Measurements from ENCODE around the gene RILPL2. TPM values are rescaled to one million over a fixed set of nuclear protein-coding genes. Genes with fewer than 3 reads are reported as not detected.
A peak's percentile ranks its signal among the peaks of the same experiment; 100 is the strongest.
"Not testable (repeated sequence)": the region's sequence is repeated elsewhere in the genome, so short reads cannot be mapped to it uniquely, and the experiment has no call there.

Gene RILPL2
- total RNA-seq, 1 experiment from 2014 or later = 3.2 TPM

DNA sequence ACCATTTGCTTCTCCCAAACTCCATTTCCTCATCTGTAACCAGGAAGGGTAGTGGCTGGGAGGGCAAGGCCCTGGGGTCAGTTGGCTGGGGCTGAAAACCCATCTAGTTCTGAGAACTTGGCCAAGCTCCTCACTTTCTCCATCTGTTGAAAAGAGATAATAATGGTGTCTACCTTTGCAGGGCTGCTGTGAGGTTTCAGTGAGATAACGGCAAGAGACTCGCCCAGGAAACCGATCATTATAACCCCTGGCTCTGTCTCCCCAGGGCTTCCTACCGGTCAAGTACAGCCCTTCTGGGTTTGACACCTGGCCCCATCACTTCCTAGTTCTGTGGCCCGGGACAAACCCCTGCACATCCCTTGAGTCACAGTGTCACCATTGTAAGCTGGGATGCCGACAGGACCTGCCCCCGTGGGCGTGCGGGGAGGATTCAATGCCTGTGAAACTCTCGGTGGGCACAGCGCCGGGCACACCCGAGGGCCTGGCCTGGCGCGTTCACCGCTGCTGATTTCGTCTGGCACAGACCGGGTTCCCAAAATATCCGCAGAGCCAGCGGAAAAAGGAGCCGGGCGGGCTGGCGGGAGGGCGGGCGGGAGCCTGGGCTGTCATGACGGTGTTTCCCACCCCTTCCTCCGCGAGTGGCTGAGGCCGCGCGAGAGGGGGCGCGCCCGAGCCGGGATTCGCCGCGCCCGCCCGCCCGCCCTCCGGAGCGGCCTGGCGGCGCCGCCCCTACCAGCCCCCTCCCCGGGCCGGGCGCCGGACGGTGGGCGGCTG, 48.1 kb downstream of the RILPL2 start:
- peaks cover 21% of the 10 kb centered on the region for H3K4me1 Mint-ChIP-seq (ENCODE audit: low read depth, unreplicated experiment)
- Histone ChIP-seq H3K4me3 (ENCODE audit: low read depth, low read length) (peak overlapping the region; percentile 88), H3K9me3 (no peaks in the 10 kb centered on the region), H3K36me3 (ENCODE audit: control insufficient read depth, insufficient read depth, low read length) (peaks cover 2% of the 10 kb centered on the region; the same call in 1 of the 2 replicates), H3K27me3 (replicated peaks; ENCODE audit: control insufficient read depth, insufficient read depth, low read length) (no peaks in the 10 kb centered on the region), H3K4me1 (peaks cover 4% of the 10 kb centered on the region; the same call in 1 of the 2 replicates)
- H3K27ac Mint-ChIP-seq (ENCODE audit: unreplicated experiment) = peak overlapping the region; percentile 66
- H3K9me3 Mint-ChIP-seq (ENCODE audit: unreplicated experiment) = no peaks in the 10 kb centered on the region
- no peaks in the 10 kb centered on the region for H3K27me3 Mint-ChIP-seq (ENCODE audit: insufficient read depth, unreplicated experiment)
- TF ChIP-seq, protein P1, sequence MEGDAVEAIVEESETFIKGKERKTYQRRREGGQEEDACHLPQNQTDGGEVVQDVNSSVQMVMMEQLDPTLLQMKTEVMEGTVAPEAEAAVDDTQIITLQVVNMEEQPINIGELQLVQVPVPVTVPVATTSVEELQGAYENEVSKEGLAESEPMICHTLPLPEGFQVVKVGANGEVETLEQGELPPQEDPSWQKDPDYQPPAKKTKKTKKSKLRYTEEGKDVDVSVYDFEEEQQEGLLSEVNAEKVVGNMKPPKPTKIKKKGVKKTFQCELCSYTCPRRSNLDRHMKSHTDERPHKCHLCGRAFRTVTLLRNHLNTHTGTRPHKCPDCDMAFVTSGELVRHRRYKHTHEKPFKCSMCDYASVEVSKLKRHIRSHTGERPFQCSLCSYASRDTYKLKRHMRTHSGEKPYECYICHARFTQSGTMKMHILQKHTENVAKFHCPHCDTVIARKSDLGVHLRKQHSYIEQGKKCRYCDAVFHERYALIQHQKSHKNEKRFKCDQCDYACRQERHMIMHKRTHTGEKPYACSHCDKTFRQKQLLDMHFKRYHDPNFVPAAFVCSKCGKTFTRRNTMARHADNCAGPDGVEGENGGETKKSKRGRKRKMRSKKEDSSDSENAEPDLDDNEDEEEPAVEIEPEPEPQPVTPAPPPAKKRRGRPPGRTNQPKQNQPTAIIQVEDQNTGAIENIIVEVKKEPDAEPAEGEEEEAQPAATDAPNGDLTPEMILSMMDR (IDR thresholded peaks at IDR 0.05; ENCODE audit: insufficient read depth in 1 of 2, low read depth in 1 of 2, low read length in 1 of 2, severe bottlenecking in 1 of 2, unreplicated experiment in 1 of 2) = peak in 1 of 2 experiments; percentile 5
- H3K4me3 Mint-ChIP-seq (ENCODE audit: unreplicated experiment) = peak overlapping the region; percentile 75
- CTCF ChIA-PET = no interaction called here
- DNase-seq = peak; percentile 67 to 87
- no TSS peak for BruUV-seq (replicated peaks)
- POLR2A ChIA-PET = interaction anchor here (1.4 to 1.8 kb wide), 2 partner anchors 23 to 214 kb away, joined by 6 to 7 read pairs; partner anchors contain the start of gene DDX55
- H3K36me3 Mint-ChIP-seq (ENCODE audit: insufficient read depth, unreplicated experiment) = peaks cover 57% of the 10 kb centered on the region
- intact Hi-C loops (cut with micrococcal nuclease; ENCODE audit: unreplicated experiment) = loop anchor here (1.0 kb wide), 1 partner anchor 24 kb away; the partner anchor contains the start of gene SBNO1

DNA sequence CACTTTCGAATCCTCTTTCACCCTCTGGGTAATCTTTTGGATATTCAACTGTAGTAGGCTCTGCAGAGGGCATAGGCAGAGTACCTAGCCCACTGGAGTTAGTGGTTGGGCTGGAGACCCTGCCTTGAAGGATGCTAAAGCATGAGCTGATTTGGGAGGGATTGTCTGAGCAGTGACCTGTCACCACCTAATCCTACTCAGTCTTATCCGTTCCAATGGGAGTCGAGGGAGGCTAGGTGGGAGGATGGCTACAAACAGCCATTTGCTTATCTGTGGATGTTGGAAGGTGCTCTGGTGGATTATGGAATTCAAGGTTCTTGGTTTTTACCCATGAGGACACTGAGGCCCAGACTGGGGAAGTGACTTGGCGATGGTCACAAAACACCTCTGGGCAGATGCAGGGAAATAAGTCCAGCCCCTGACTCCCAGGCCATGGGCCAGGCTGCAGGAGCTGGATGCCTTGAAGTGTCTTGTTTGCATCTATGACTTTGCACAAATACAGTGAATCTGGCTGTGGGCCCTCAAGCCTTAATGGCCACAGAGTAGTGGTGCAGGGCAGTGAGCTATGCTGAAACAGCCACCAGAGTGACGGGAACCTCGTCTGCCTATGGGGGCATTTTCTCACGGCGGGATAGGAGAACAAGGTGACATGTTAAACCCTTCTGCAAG, 48.8 kb downstream of the RILPL2 start:
- peaks cover 4% of the 10 kb centered on the region; the same call in 1 of the 2 replicates for H3K4me1 ChIP-seq
- Mint-ChIP-seq H3K36me3 (ENCODE audit: insufficient read depth, unreplicated experiment) (peaks cover 52% of the 10 kb centered on the region), H3K27me3 (ENCODE audit: insufficient read depth, unreplicated experiment) (no peaks in the 10 kb centered on the region), H3K27ac (ENCODE audit: unreplicated experiment) (peak overlapping the region; percentile 66), H3K4me1 (ENCODE audit: low read depth, unreplicated experiment) (peaks cover 21% of the 10 kb centered on the region), H3K4me3 (ENCODE audit: unreplicated experiment) (peak overlapping the region; percentile 75), H3K9me3 (ENCODE audit: unreplicated experiment) (no peaks in the 10 kb centered on the region)
- CTCF ChIA-PET = no interaction called here
- H3K36me3 ChIP-seq (ENCODE audit: control insufficient read depth, insufficient read depth, low read length) = peaks cover 2% of the 10 kb centered on the region; the same call in 1 of the 2 replicates
- H3K9me3 ChIP-seq = no peaks in the 10 kb centered on the region
- POLR2A ChIA-PET = interaction anchor here (1.4 to 1.8 kb wide), 2 partner anchors 22 to 214 kb away, joined by 6 to 7 read pairs; partner anchors contain the start of gene DDX55
- TSS peak; percentile 5 for BruUV-seq (replicated peaks)
- intact Hi-C loops (cut with micrococcal nuclease; ENCODE audit: unreplicated experiment) = loop anchor here (1.0 kb wide), 1 partner anchor 23 kb away; the partner anchor contains the start of gene SBNO1
- TF ChIP-seq, protein P1 (IDR thresholded peaks at IDR 0.05; ENCODE audit: insufficient read depth in 1 of 2, low read depth in 1 of 2, low read length in 1 of 2, severe bottlenecking in 1 of 2, unreplicated experiment in 1 of 2) = no peak
- H3K4me3 ChIP-seq (ENCODE audit: low read depth, low read length) = peak overlapping the region; percentile 88
- no peak for DNase-seq
- no peaks in the 10 kb centered on the region for H3K27me3 ChIP-seq (replicated peaks; ENCODE audit: control insufficient read depth, insufficient read depth, low read length)

DNA sequence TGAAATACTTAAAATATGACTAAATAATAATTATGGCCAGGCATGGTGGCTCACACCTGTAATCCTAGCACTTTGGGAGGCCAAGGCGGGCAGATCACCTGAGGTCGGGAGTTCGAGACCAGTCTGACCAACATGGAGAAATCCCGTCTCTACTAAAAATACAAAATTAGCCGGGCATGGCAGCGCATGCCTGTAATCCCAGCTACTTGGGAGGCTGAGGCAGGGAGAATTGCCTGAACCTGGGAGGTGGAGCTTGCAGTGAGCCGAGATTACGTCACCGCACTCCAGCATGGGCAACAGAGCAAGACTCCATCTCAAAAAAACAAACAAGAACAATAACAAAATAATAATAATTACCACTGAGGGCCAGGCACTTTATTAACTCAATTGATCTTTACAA, 50.9 kb downstream of the RILPL2 start:
- not testable (repeated sequence) for H3K4me3 ChIP-seq (ENCODE audit: low read depth, low read length); H3K9me3 Mint-ChIP-seq (ENCODE audit: unreplicated experiment)
- CTCF ChIA-PET = interaction anchor here (0.7 to 0.9 kb wide), 2 partner anchors 20 to 108 kb away, joined by 4 to 5 read pairs; no protein-coding TSS in a partner anchor

More for the DNA sequence above, 50.9 kb downstream of the RILPL2 start:
- H3K4me3 Mint-ChIP-seq (ENCODE audit: unreplicated experiment); intact Hi-C loops (cut with micrococcal nuclease; ENCODE audit: unreplicated experiment); DNase-seq; H3K27me3 ChIP-seq (replicated peaks; ENCODE audit: control insufficient read depth, insufficient read depth, low read length); BruUV-seq (replicated peaks); H3K27me3 Mint-ChIP-seq (ENCODE audit: insufficient read depth, unreplicated experiment); H3K27ac Mint-ChIP-seq (ENCODE audit: unreplicated experiment); H3K4me1 ChIP-seq; H3K9me3 ChIP-seq; H3K36me3 ChIP-seq (ENCODE audit: control insufficient read depth, insufficient read depth, low read length): not testable (repeated sequence)
- POLR2A ChIA-PET = interaction anchor here (1.4 kb wide), 1 partner anchor 20 kb away, joined by 4 read pairs; no protein-coding TSS in a partner anchor
- Mint-ChIP-seq H3K4me1 (ENCODE audit: low read depth, unreplicated experiment) (peaks cover 19% of the 10 kb centered on the region), H3K36me3 (ENCODE audit: insufficient read depth, unreplicated experiment) (peaks cover 31% of the 10 kb centered on the region)

Measured in Caco-2 (cell line).